Epithelial cell of esophagus (primary cell): ENCODE results near the gene MACROH2A1.

Source experiments
- DNase-seq: peaks from one replicate; pipeline ENCODE4 v3.0.0; 2010; ENCODE audit warnings: low read depth
- H3K4me3 ChIP-seq: 2 replicates; pipeline ENCODE4 v1.5.1; 2011; ENCODE audit warnings: mild to moderate bottlenecking, low read length, control low read depth
- TF ChIP-seq, protein P1 (sequence below): IDR thresholded peaks from 2 replicates; pipeline ENCODE4 v1.5.1; 2011; ENCODE audit warnings: low read depth, mild to moderate bottlenecking, low read length, control low read depth, inconsistent platforms; ENCODE audit not compliant: insufficient read depth; ENCODE audit errors: missing control alignments

The MACROH2A1 gene

DNA sequence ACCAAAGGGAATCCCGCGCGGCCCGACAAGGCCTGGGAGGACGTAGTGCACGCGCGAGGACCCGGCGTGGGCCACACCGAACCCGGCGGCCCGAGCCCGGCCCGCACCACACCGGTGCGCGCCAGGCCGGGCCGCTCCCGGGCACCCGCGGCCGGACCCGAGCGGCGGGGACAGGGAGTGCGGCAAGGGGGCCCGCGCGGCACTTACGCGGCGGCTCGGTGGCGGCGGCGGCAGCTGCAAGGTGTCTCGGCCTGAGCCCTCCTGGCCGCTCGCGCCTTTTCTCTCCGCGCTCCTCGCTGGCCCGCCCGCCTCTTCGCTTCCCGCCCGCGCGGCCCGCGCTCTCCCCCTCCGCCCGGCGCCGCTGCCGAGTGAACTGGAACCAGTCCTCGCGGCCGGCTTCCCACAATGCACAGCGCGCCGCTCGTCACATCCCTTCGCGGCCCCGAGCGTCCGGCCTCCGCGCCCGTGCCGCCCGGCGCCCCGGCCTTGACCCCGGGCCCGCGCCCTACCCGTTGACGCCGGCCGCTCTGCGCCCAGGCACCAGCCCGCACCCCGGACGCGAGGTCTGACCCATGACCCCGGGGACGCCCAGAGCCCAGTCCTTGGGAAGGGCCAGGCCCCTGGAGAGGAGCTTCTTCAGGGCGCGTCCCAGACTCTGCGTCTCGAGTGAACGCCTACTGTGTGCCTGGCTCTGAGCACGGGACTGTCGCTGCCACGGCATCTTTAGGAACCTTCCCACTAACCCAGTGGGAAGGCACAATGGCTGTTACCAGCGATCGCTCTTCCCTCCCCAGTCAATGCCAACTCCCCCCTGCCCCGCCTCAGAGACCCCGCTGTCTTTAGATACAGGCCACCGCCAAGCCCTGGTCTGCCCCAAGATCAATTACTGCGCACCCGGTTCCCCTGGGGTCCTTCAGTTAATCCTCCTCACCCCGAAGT, at the start of gene MACROH2A1:
MACROH2A1 (minus strand) TSS at position 377 of the 939 bp plus-strand sequence. CDS start 10,138 bp downstream, outside the sequence.
- peak; percentile 83 for DNase-seq
- H3K4me3 ChIP-seq: peak within 1 kb of the TSS; percentile 73
- TF ChIP-seq, protein P1, sequence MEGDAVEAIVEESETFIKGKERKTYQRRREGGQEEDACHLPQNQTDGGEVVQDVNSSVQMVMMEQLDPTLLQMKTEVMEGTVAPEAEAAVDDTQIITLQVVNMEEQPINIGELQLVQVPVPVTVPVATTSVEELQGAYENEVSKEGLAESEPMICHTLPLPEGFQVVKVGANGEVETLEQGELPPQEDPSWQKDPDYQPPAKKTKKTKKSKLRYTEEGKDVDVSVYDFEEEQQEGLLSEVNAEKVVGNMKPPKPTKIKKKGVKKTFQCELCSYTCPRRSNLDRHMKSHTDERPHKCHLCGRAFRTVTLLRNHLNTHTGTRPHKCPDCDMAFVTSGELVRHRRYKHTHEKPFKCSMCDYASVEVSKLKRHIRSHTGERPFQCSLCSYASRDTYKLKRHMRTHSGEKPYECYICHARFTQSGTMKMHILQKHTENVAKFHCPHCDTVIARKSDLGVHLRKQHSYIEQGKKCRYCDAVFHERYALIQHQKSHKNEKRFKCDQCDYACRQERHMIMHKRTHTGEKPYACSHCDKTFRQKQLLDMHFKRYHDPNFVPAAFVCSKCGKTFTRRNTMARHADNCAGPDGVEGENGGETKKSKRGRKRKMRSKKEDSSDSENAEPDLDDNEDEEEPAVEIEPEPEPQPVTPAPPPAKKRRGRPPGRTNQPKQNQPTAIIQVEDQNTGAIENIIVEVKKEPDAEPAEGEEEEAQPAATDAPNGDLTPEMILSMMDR: no peak

- TF ChIP-seq, protein P1: no peak
- DNase-seq: peak; percentile 27
- H3K4me3 ChIP-seq: no peak overlapping the region
These were observed 49.2 kb upstream of the MACROH2A1 start for GRCh38 chr5:135448071-135448739.

- DNase-seq: peak; percentile 19
- no peak within 1 kb of the TSS for H3K4me3 ChIP-seq
- TF ChIP-seq, protein P1: no peak
These were observed 48.4 kb upstream of the MACROH2A1 start, which contains the start of gene DCANP1 for GRCh38 chr5:135447298-135447929. Gene DCANP1, minus strand, starts transcription at chr5:135447348. Its CDS starts 240 bp downstream, at chr5:135447108.

DNA sequence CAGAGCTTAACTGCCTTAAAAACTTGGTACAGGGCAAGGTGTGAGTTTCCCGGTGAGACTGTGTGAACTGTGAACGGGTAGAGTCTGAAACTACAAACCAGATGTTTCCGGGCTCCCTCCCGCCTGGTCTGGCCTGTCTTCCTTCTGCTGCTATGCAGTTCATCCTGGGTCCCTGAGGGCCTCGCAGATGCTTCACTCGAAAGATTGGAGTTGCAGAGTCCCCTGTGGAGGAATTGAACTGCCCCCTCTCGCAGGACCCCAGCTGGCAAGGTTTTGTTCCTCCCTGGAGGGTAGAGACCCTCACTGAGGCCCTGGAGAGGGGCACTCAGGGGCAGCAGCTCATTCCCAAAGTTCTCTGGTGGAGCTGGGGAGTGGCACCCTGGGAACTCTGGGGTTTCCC, 47.6 kb upstream of the MACROH2A1 start:
- DNase-seq: no peak
- TF ChIP-seq, protein P1: no peak
- no peak overlapping the region for H3K4me3 ChIP-seq

GRCh38 chr5:135446206-135446605, 47.2 kb upstream of the MACROH2A1 start:
- DNase-seq: no peak
- no peak overlapping the region for H3K4me3 ChIP-seq
- TF ChIP-seq, protein P1: no peak

GRCh38 chr5:135445306-135445985, 46.4 kb upstream of the MACROH2A1 start:
- DNase-seq: no peak
- TF ChIP-seq, protein P1: no peak
- H3K4me3 ChIP-seq: no peak overlapping the region
